HepG2 (cell line): ENCODE data around the gene WDR83. TPM values are rescaled to one million over a fixed set of nuclear protein-coding genes. Genes with fewer than 3 reads are reported as not detected.
A peak's percentile ranks its signal among the peaks of the same experiment; 100 is the strongest.

Experiments
- CEBPG ChIP-seq: IDR thresholded peaks from 2 replicates; pipeline ENCODE4 v1.6.1; 2016
- DPF2 ChIP-seq: sonication (generic); formaldehyde crosslinking; IDR thresholded peaks from 2 replicates; pipeline ENCODE4 v1.4.0; 2020; ENCODE audit warnings: mild to moderate bottlenecking, low read depth, missing genetic modification reagents, borderline replicate concordance
- HDAC1 ChIP-seq: sonication (generic); formaldehyde crosslinking; IDR thresholded peaks from 2 replicates; pipeline ENCODE4 v1.5.1; 2020; ENCODE audit warnings: mild to moderate bottlenecking, missing genetic modification reagents
- HMGA1 ChIP-seq: sonication (generic); formaldehyde crosslinking; conservative IDR thresholded peaks from 2 replicates; pipeline ENCODE4 v1.4.0; 2020; ENCODE audit warnings: missing genetic modification reagents
- HMGXB3 ChIP-seq: sonication (generic); formaldehyde crosslinking; IDR thresholded peaks from 2 replicates; pipeline ENCODE4 v1.4.0; 2020; ENCODE audit warnings: missing genetic modification reagents, borderline replicate concordance
- HNRNPK ChIP-seq: fragments of 200-400 bp; formaldehyde crosslinking; IDR thresholded peaks from 2 replicates; pipeline ENCODE4 v1.6.1; 2018; ENCODE audit warnings: low read length, low read depth, moderate library complexity, mild to moderate bottlenecking; ENCODE audit not compliant: poor library complexity, severe bottlenecking
- SP1 ChIP-seq, 2 experiments: fragments of 450-650 bp in 1 of 2; sonication (generic) in 1 of 2; formaldehyde crosslinking in 1 of 2; IDR thresholded peaks; 2 replicates each; pipeline versions ENCODE4 v1.4.0 to v1.6.1; 2016 to 2020; ENCODE audit warnings: missing genetic modification reagents in 1 of 2
- ZBTB4 ChIP-seq: sonication (generic); formaldehyde crosslinking; IDR thresholded peaks from 2 replicates; pipeline ENCODE4 v1.4.0; 2020; ENCODE audit warnings: missing genetic modification reagents, mild to moderate bottlenecking, borderline replicate concordance
- ZFAT ChIP-seq: sonication (generic); formaldehyde crosslinking; conservative IDR thresholded peaks from 2 replicates; pipeline ENCODE4 v1.8.1; 2023; ENCODE audit warnings: missing genetic modification reagents, inconsistent platforms
- ZMYM3 ChIP-seq: sonication (generic); formaldehyde crosslinking; IDR thresholded peaks from 2 replicates; pipeline ENCODE4 v1.5.1; 2020; ENCODE audit warnings: mild to moderate bottlenecking, missing genetic modification reagents
- ZNF776 ChIP-seq: sonication (generic); formaldehyde crosslinking; IDR thresholded peaks from 2 replicates; pipeline ENCODE4 v1.4.0; 2020; ENCODE audit warnings: mild to moderate bottlenecking, missing genetic modification reagents
- polyA plus RNA-seq, 8 experiments: library from polyadenylated mRNA; depleted of rRNA in 3 of 8; stranded (reverse) in 7 of 8; unstranded in 1 of 8; fragments of >200 nt; fragmentation: Illumina TruSeq in 4 of 8; extraction: Trizol in 4 of 8; gene quantifications; 2 replicates each; pipeline versions ENCODE4 v1.2.1 to v1.2.3, GENCODE V29; 2011 to 2016; ENCODE audit warnings: low read depth in 4 of 8, missing spikeins in 1 of 8, mixed read lengths in 1 of 8; ENCODE audit not compliant: insufficient read depth in 1 of 8
- total RNA-seq, 5 experiments: library from RNA; depleted of rRNA; stranded (reverse); fragments of >200 nt; fragmentation: Illumina TruSeq; extraction: Trizol; gene quantifications; 2 replicates each; pipeline ENCODE4 v1.2.3, GENCODE V29; 2016; ENCODE audit warnings: low read depth in 1 of 5
- TF ChIP-seq, protein P1 (sequence below): IDR thresholded peaks from 2 replicates; pipeline ENCODE4 v1.6.1; 2012; ENCODE audit warnings: low read length, improper control_type of control experiment
- TF ChIP-seq, protein P2 (sequence below): fragments of 450-650 bp; IDR thresholded peaks from 2 replicates; pipeline ENCODE4 v1.6.1; 2017; ENCODE audit warnings: mild to moderate bottlenecking

WDR83 gene
- total and polyA plus RNA-seq, 2 of the 13 experiments (the other 11 are each of a cell fraction or from before 2014, with no cell fraction given): 4.5 to 10.7 TPM

DNA sequence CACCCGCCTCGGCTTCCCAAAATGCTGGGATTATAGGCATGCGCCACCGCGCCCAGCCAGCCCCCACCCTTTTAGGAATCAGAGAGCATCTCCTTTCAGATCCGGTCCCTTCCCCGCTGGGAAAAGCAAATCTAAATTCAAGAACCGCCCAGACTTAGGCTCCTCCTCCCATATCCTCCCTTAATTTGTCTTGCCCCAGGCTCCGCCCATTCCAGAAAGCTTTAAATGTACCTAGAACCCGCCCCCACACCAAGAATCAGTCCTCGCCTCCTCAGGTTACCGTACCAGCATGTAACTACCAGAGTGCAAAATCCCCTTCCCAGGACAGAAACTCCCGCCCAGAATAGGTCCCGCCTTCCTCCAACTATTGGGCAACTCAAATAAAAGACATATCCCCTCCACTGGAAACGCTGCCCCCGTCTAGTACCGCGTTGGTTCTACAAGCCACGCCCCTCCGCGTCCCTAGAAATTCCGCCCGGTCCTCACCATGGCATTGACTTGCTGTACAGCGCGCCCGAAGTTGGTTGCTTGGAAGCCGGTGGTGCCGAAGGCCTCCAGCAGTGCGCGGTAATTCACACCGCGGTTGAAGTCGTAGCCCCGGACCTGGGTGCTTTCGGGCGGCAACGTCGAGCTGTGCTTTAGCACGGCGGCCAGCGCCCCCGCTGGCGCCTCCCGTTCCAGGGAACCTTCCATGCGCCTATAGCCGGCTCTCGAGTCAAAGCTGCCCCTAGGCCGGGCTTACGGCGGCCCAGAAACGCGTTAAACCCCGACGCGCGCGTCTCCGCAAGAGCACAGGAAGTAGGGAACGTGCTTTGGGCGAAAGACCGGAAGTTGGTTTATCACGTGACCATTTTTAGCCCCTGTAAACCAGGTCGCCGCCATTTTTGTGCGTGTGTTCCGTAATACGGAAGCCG lies 14.7 kb downstream of the WDR83 start, which contains the start of gene DHPS (continued):
- TF ChIP-seq, protein P1, sequence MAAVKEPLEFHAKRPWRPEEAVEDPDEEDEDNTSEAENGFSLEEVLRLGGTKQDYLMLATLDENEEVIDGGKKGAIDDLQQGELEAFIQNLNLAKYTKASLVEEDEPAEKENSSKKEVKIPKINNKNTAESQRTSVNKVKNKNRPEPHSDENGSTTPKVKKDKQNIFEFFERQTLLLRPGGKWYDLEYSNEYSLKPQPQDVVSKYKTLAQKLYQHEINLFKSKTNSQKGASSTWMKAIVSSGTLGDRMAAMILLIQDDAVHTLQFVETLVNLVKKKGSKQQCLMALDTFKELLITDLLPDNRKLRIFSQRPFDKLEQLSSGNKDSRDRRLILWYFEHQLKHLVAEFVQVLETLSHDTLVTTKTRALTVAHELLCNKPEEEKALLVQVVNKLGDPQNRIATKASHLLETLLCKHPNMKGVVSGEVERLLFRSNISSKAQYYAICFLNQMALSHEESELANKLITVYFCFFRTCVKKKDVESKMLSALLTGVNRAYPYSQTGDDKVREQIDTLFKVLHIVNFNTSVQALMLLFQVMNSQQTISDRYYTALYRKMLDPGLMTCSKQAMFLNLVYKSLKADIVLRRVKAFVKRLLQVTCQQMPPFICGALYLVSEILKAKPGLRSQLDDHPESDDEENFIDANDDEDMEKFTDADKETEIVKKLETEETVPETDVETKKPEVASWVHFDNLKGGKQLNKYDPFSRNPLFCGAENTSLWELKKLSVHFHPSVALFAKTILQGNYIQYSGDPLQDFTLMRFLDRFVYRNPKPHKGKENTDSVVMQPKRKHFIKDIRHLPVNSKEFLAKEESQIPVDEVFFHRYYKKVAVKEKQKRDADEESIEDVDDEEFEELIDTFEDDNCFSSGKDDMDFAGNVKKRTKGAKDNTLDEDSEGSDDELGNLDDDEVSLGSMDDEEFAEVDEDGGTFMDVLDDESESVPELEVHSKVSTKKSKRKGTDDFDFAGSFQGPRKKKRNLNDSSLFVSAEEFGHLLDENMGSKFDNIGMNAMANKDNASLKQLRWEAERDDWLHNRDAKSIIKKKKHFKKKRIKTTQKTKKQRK: no peak
- TF ChIP-seq ZMYM3 (no peak), ZNF776 (CRISPR knock-in tag) (peak; percentile 59; the same call in 1 of the 2 replicates), CEBPG (CRISPR knock-in tag) (peak; percentile 91), DPF2 (CRISPR knock-in tag) (no peak), HDAC1 (CRISPR knock-in tag) (peak; percentile 84), HMGXB3 (CRISPR knock-in tag) (no peak), HMGA1 (CRISPR knock-in tag) (no peak), HNRNPK (no peak), ZFAT (0 out of 2 replicates have a peak, but pooled peaks have one; percentile 37), SP1 (IDR thresholded peaks at IDR 0.05) (no peak), SP1 (CRISPR knock-in tag; IDR thresholded peaks at IDR 0.05) (peak; percentile 72), ZBTB4 (CRISPR knock-in tag) (no peak)
- TF ChIP-seq, protein P2, sequence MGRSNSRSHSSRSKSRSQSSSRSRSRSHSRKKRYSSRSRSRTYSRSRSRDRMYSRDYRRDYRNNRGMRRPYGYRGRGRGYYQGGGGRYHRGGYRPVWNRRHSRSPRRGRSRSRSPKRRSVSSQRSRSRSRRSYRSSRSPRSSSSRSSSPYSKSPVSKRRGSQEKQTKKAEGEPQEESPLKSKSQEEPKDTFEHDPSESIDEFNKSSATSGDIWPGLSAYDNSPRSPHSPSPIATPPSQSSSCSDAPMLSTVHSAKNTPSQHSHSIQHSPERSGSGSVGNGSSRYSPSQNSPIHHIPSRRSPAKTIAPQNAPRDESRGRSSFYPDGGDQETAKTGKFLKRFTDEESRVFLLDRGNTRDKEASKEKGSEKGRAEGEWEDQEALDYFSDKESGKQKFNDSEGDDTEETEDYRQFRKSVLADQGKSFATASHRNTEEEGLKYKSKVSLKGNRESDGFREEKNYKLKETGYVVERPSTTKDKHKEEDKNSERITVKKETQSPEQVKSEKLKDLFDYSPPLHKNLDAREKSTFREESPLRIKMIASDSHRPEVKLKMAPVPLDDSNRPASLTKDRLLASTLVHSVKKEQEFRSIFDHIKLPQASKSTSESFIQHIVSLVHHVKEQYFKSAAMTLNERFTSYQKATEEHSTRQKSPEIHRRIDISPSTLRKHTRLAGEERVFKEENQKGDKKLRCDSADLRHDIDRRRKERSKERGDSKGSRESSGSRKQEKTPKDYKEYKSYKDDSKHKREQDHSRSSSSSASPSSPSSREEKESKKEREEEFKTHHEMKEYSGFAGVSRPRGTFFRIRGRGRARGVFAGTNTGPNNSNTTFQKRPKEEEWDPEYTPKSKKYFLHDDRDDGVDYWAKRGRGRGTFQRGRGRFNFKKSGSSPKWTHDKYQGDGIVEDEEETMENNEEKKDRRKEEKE: no peak
